RWPE1 (cell line): ENCODE measurements around the gene DDX50.

ENCODE experiments used
- CTCF ChIA-PET: fragments of 350-600 bp; sonication (Branson Sonifier 250); formaldehyde crosslinking; extraction: SDS; loops from one replicate; lab custom pipeline; 2021; lab: Yijun Ruan, JAX
- POLR2A ChIA-PET: fragments of 400-600 bp; formaldehyde crosslinking; extraction: SDS; loops from one replicate; lab custom pipeline; 2020; ENCODE audit warnings: antibody characterized with exemption; ENCODE audit not compliant: low non-redundant PET; lab: Yijun Ruan, JAX
- DNase-seq: peaks from one replicate; pipeline ENCODE4 v3.0.0; 2012; ENCODE audit warnings: low spot score
- H3K27ac ChIP-seq: fragments of 450-650 bp; 2 replicates; pipeline ENCODE4 v1.5.1; 2017
- TF ChIP-seq, protein P1 (sequence below): fragments of 450-650 bp; conservative IDR thresholded peaks from 2 replicates; pipeline ENCODE4 v1.5.1; 2017; ENCODE audit warnings: low read depth, mild to moderate bottlenecking

The DDX50 gene

DNA sequence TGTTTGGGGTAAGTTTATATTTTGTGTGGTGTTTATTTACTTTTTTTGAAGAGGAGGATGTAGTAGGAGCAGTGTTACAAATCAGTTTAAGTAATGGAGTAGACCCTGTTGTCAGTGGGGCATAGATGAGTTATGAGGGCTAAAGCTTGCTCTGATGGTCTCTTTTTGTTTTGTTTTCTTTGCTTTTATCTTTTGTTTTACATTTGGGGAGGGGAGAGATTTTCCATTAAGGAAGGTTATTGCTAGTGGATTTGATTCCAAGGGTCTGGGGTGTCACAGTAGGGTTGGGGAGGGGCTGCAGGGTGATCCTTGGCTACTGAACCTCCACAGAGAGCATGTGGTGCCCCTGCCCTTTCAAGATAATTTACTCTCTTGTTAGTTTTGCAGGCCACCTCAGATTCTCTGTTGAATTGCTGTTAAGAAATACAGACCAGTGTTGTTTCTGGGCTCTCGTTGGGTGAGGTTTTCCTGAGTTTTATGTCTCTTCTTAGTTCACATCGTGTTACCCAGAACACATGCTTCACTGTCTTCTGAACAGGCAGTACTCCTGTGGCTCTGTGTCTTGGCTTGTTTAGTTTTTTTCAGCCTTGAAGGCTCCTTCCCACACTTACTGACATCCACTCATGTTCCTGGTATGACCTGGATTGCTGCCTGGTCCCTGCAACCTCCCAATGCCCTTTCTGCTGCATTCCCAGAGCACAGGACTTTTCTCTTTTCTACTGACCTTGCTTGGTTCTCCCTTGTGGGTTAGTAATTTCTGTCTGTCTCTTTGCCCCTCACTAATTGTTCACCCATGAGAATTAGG is 91.7 kb downstream of the DDX50 start:
- ChIA-PET CTCF (interaction anchor here (0.6 to 0.8 kb wide), 5 partner anchors 11 to 814 kb away, joined by 3 to 4 read pairs (median 3); no protein-coding TSS in a partner anchor), POLR2A (no interaction called here)
- peak; percentile 20 for DNase-seq
- H3K27ac ChIP-seq, result no peak overlapping the region
- TF ChIP-seq, protein P1, sequence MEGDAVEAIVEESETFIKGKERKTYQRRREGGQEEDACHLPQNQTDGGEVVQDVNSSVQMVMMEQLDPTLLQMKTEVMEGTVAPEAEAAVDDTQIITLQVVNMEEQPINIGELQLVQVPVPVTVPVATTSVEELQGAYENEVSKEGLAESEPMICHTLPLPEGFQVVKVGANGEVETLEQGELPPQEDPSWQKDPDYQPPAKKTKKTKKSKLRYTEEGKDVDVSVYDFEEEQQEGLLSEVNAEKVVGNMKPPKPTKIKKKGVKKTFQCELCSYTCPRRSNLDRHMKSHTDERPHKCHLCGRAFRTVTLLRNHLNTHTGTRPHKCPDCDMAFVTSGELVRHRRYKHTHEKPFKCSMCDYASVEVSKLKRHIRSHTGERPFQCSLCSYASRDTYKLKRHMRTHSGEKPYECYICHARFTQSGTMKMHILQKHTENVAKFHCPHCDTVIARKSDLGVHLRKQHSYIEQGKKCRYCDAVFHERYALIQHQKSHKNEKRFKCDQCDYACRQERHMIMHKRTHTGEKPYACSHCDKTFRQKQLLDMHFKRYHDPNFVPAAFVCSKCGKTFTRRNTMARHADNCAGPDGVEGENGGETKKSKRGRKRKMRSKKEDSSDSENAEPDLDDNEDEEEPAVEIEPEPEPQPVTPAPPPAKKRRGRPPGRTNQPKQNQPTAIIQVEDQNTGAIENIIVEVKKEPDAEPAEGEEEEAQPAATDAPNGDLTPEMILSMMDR, result no peak
